Endodermal cell (in vitro differentiated cells): ENCODE measurements around the gene CLDN10. TPM values are rescaled to one million over a fixed set of nuclear protein-coding genes. Genes with fewer than 3 reads are reported as not detected.

ENCODE experiments used
- DNase-seq: peaks from one replicate; pipeline ENCODE4 v3.0.0-alpha.2; 2017
- H3K27ac ChIP-seq: 2 replicates; pipeline ENCODE4 v1.5.1; 2013; ENCODE audit warnings: mild to moderate bottlenecking, low read depth, low read length, moderate library complexity
- H3K27me3 ChIP-seq: 2 replicates; pipeline ENCODE4 v1.6.1; 2013; ENCODE audit warnings: mild to moderate bottlenecking, low read length, moderate library complexity; ENCODE audit not compliant: insufficient read depth, control insufficient read depth, poor library complexity, severe bottlenecking
- H3K36me3 ChIP-seq: 2 replicates; pipeline ENCODE4 v1.7.0; 2013; ENCODE audit warnings: mild to moderate bottlenecking, low read length, moderate library complexity; ENCODE audit not compliant: control insufficient read depth, insufficient read depth
- H3K4me1 ChIP-seq: one replicate; pipeline ENCODE4 v1.7.0; 2013; ENCODE audit warnings: low read length; ENCODE audit not compliant: control insufficient read depth, insufficient read depth
- H3K4me3 ChIP-seq: 2 replicates; pipeline ENCODE4 v1.5.1; 2013; ENCODE audit warnings: mild to moderate bottlenecking, low read length, moderate library complexity
- H3K9ac ChIP-seq: 2 replicates; pipeline ENCODE4 v1.6.1; 2013; ENCODE audit warnings: mild to moderate bottlenecking, low read length, moderate library complexity; ENCODE audit not compliant: poor library complexity, severe bottlenecking; ENCODE audit errors: extremely low read depth
- H3K9me3 ChIP-seq: 2 replicates; pipeline ENCODE4 v1.6.1; 2013; ENCODE audit warnings: mild to moderate bottlenecking, low read length, moderate library complexity; ENCODE audit not compliant: control insufficient read depth
- H3K27ac Mint-ChIP-seq: 2 replicates; pipeline ENCODE4 v1.8.0; 2020; ENCODE audit warnings: mixed read lengths
- H3K27me3 Mint-ChIP-seq: 2 replicates; pipeline ENCODE4 v1.8.0; 2021; ENCODE audit warnings: mild to moderate bottlenecking, mixed read lengths; ENCODE audit not compliant: insufficient read depth
- H3K36me3 Mint-ChIP-seq: 2 replicates; pipeline ENCODE4 v1.8.0; 2020; ENCODE audit warnings: low read depth, mixed read lengths
- H3K4me1 Mint-ChIP-seq: 2 replicates; pipeline ENCODE4 v1.8.0; 2020; ENCODE audit warnings: mixed read lengths
- H3K4me3 Mint-ChIP-seq: 2 replicates; pipeline ENCODE4 v1.8.0; 2020; ENCODE audit warnings: mild to moderate bottlenecking, moderate library complexity, mixed read lengths
- H3K9me3 Mint-ChIP-seq: 2 replicates; pipeline ENCODE4 v1.8.0; 2020; ENCODE audit warnings: mild to moderate bottlenecking, mixed read lengths
- CTCF ChIP-seq: fragments of 200-600 bp; sonication (generic); conservative IDR thresholded peaks from 2 replicates; pipeline ENCODE4 v1.5.0; 2021; ENCODE audit warnings: antibody characterized with exemption, mild to moderate bottlenecking
- WGBS, 2 experiments: methylation state at CpG; one replicate each; pipeline versions ENCODE4 v1.1.5 to v1.1.7; 2013; ENCODE audit warnings: missing lambda C conversion rate in 2 of 2, mixed read lengths in 1 of 2; ENCODE audit not compliant: insufficient coverage in 1 of 2, insufficient read length in 1 of 2; 5-methylcytosine and 5-hydroxymethylcytosine counted together
- total RNA-seq, 2 donors: library from RNA; stranded (reverse); fragmentation: NEBNext Ultra II Directional in 1 of 2; extraction: Animal tissue kit (Norgen Biotek cat#: 25700) in 1 of 2; gene quantifications; 2 replicates in 1 of 2; 3 replicates in 1 of 2; pipeline ENCODE4 v1.2.1, GENCODE V29; 2021

The CLDN10 gene
- total RNA-seq, 2 donors from 2014 or later = 4.6 to 10.6 TPM

- Histone ChIP-seq H3K36me3 (peaks cover 40% of the 10 kb centered on the region), H3K9me3 (no peaks in the 10 kb centered on the region), H3K9ac (no peak overlapping the region), H3K27ac (no peak overlapping the region), H3K4me3 (no peak overlapping the region), H3K27me3 (no peaks in the 10 kb centered on the region), H3K4me1 (no peaks in the 10 kb centered on the region)
- Mint-ChIP-seq H3K27me3 (no peaks in the 10 kb centered on the region), H3K4me1 (no peaks in the 10 kb centered on the region), H3K9me3 (no peaks in the 10 kb centered on the region), H3K36me3 (peaks cover 37% of the 10 kb centered on the region), H3K4me3 (no peak overlapping the region), H3K27ac (no peak overlapping the region)
- TF ChIP-seq CTCF = no peak
- DNase-seq = no peak
- 97% methylated on average over 3 of the region's 3 CpGs; no CpG with 5 or more reads in 1 of the 2 experiments for WGBS, 2 experiments
Measured at GRCh38 chr13:95604556-95604915, 52.0 kb downstream of the CLDN10 start.

- Mint-ChIP-seq H3K27me3 (no peaks in the 10 kb centered on the region), H3K36me3 (peaks cover 41% of the 10 kb centered on the region), H3K27ac (no peak overlapping the region), H3K4me1 (no peaks in the 10 kb centered on the region), H3K4me3 (no peak overlapping the region), H3K9me3 (no peaks in the 10 kb centered on the region)
- H3K36me3 ChIP-seq = peaks cover 46% of the 10 kb centered on the region
- no peaks in the 10 kb centered on the region for H3K27me3 ChIP-seq
- no peak for DNase-seq
- H3K9me3 ChIP-seq = no peaks in the 10 kb centered on the region
- H3K4me3 ChIP-seq = no peak overlapping the region
- H3K4me1 ChIP-seq = no peaks in the 10 kb centered on the region
- no peak for TF ChIP-seq CTCF
- WGBS, 2 experiments = 92 to 96% methylated on average over 3 of the region's 3 CpGs
- no peak overlapping the region for H3K27ac ChIP-seq
- H3K9ac ChIP-seq = no peak overlapping the region
Measured at GRCh38 chr13:95605448-95606125, 53.1 kb downstream of the CLDN10 start.

GRCh38 chr13:95607366-95607765, 54.8 kb downstream of the CLDN10 start:
- Histone ChIP-seq H3K9me3 (no peaks in the 10 kb centered on the region), H3K27ac (no peak overlapping the region), H3K9ac (no peak overlapping the region), H3K4me3 (no peak overlapping the region), H3K36me3 (peaks cover 55% of the 10 kb centered on the region), H3K27me3 (no peaks in the 10 kb centered on the region), H3K4me1 (no peaks in the 10 kb centered on the region)
- no peak overlapping the region for H3K4me3 Mint-ChIP-seq
- WGBS, 2 experiments = 95 to 100% methylated on average over 1 of the region's 1 CpG
- H3K4me1 Mint-ChIP-seq = no peaks in the 10 kb centered on the region
- no peaks in the 10 kb centered on the region for H3K9me3 Mint-ChIP-seq
- H3K27me3 Mint-ChIP-seq = no peaks in the 10 kb centered on the region
- TF ChIP-seq CTCF = no peak
- H3K27ac Mint-ChIP-seq = no peak overlapping the region
- no peak for DNase-seq
- peaks cover 42% of the 10 kb centered on the region for H3K36me3 Mint-ChIP-seq
